Head of caudate nucleus (tissue), 42 donors: ENCODE measurements around the gene POLN.
"Not testable (repeated sequence)": the region's sequence is repeated elsewhere in the genome, so short reads cannot be mapped to it uniquely, and the experiment has no call there.

Experiments used
- DNase-seq, 42 donors: peaks; one replicate each; pipeline versions ENCODE4 v3.0.0 to v3.0.0-alpha.2; 2020 to 2021; ENCODE audit warnings: mixed read lengths in 7 of 42
- intact Hi-C: fragments of 100-400 bp; cut with DNase I; formaldehyde crosslinking; loops from one replicate; pipeline ENCODE4 v1.15.0; 2022

Gene POLN

GRCh38 chr4:2182994-2183393, 58.9 kb downstream of the POLN start:
- DNase-seq, result no peak
- intact Hi-C loops, result no loop called here

GRCh38 chr4:2180410-2180809, 61.5 kb downstream of the POLN start:
- intact Hi-C loops, result no loop called here
- no peak for DNase-seq

GRCh38 chr4:2179717-2180116, 62.2 kb downstream of the POLN start:
- intact Hi-C loops, result no loop called here
- no peak for DNase-seq

GRCh38 chr4:2178986-2179385, 62.9 kb downstream of the POLN start:
- intact Hi-C loops, result no loop called here
- no peak for DNase-seq

- DNase-seq, result peak in 3 of 42 donors; percentile 15 to 20 (median 16)
- intact Hi-C loops, result no loop called here
Observed at GRCh38 chr4:2177443-2178093, 64.4 kb downstream of the POLN start.

GRCh38 chr4:2175990-2176698, 65.8 kb downstream of the POLN start:
- intact Hi-C loops, result no loop called here
- no peak for DNase-seq

GRCh38 chr4:2174061-2174460, 67.9 kb downstream of the POLN start:
- DNase-seq, result no peak
- intact Hi-C loops, result no loop called here

GRCh38 chr4:2172627-2173231, 69.2 kb downstream of the POLN start:
- no peak for DNase-seq
- intact Hi-C loops, result no loop called here

- intact Hi-C loops, result no loop called here
- DNase-seq, result peak in 1 of 42 donors; percentile 7
Observed at GRCh38 chr4:2172161-2172560, 69.8 kb downstream of the POLN start.

- intact Hi-C loops, result no loop called here
- DNase-seq, result no peak
Observed at GRCh38 chr4:2168469-2169319, 73.2 kb downstream of the POLN start.

- no peak for DNase-seq
- intact Hi-C loops, result no loop called here
Observed at GRCh38 chr4:2166253-2166652, 75.7 kb downstream of the POLN start.

- DNase-seq, result no peak
- intact Hi-C loops, result no loop called here
Observed at GRCh38 chr4:2165391-2165790, 76.5 kb downstream of the POLN start.

GRCh38 chr4:2163311-2163821, 78.6 kb downstream of the POLN start:
- no peak for DNase-seq
- intact Hi-C loops, result no loop called here

GRCh38 chr4:2161092-2161703, 80.7 kb downstream of the POLN start:
- DNase-seq, intact Hi-C loops: not testable (repeated sequence)

- intact Hi-C loops, result no loop called here
- no peak for DNase-seq
Observed at GRCh38 chr4:2159931-2160330, 82.0 kb downstream of the POLN start.

GRCh38 chr4:2155246-2155645, 86.7 kb downstream of the POLN start:
- no peak for DNase-seq
- intact Hi-C loops, result no loop called here

- intact Hi-C loops, result no loop called here
- DNase-seq, result no peak
Observed at GRCh38 chr4:2154215-2154740, 87.6 kb downstream of the POLN start.

- DNase-seq, result no peak
- intact Hi-C loops, result no loop called here
Observed at GRCh38 chr4:2151544-2151943, 90.4 kb downstream of the POLN start.

GRCh38 chr4:2150076-2150475, 91.8 kb downstream of the POLN start:
- no peak for DNase-seq
- intact Hi-C loops, result no loop called here
